ENCODE measurements around the gene DNAJB7. TPM values are rescaled to one million over a fixed set of nuclear protein-coding genes. Genes with fewer than 3 reads are reported as not detected.

Gene DNAJB7
- total and polyA plus RNA-seq, 10 of the 15 experiments (the other 5 are each of a cell fraction or from before 2014, with no cell fraction given) = 0.03 to 0.70 (median 0.29) TPM; not detected in 6

DNA sequence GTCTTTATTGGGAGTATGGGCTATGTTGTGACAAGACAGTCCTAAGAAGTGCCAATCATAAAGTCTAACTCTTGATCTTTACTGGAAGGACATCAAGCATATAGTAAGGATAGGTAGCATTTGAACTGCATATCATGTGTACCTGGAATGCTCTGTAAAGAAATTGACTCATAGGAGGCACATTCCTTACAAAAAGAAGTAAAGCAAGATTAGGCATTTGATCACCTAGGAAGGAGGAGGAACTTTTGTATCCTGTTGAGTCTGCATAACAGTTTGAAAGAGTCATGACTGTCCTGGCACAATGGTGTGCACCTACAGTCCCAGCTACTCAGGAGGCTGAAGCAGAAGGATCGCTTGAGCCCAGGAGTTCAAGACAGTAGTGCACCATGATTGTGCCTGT is 42.2 kb upstream of the DNAJB7 start:
- SMC1A ChIA-PET (ENCODE audit: uncharacterized antibody, unreplicated experiment) = no interaction called here
- Histone ChIP-seq H3K4me1 (ENCODE audit: control insufficient read depth, insufficient read depth, low read length) (no peaks in the 10 kb centered on the region), H3K9ac (ENCODE audit: control insufficient read depth, insufficient read depth, low read length) (no peak overlapping the region), H3K9me3 (replicated peaks; ENCODE audit: control insufficient read depth, insufficient read depth, low read length) (no peaks in the 10 kb centered on the region), H4K20me1 (ENCODE audit: control insufficient read depth, insufficient read depth) (no peaks in the 10 kb centered on the region), H3K36me3 (ENCODE audit: control insufficient read depth in 2 of 2, insufficient read depth in 2 of 2, low read length in 1 of 2) (peaks cover 0 to 4% of the 10 kb centered on the region in 2 experiments; a peak in 1 of 4 replicates), H3K4me2 (ENCODE audit: control insufficient read depth, insufficient read depth) (no peak overlapping the region), H3K27me3 (replicated peaks in 1 of 2; ENCODE audit: control insufficient read depth in 2 of 2, insufficient read depth in 2 of 2, low read length in 1 of 2) (no peaks in the 10 kb centered on the region), H2AFZ (ENCODE audit: control insufficient read depth, low read depth, low read length) (no peak overlapping the region), H3K27ac (ENCODE audit: control insufficient read depth, insufficient read depth) (no peak overlapping the region), H3K4me3 (no peak overlapping the region), H3K79me2 (ENCODE audit: control insufficient read depth, insufficient read depth, low read length) (no peaks in the 10 kb centered on the region)
- ATAC-seq = no peak
- in situ Hi-C loops (cut with MboI) = no loop called here
- BruUV-seq (replicated peaks) = TSS peak; percentile 50
- WGBS (ENCODE audit: insufficient coverage, insufficient replicate concordance, low lambda C conversion rate, missing lambda C conversion rate) = 100% methylated on average over 1 of the region's 1 CpG
- POLR2A ChIA-PET = interaction anchor here (1.2 kb wide), 1 partner anchor 10 kb away, joined by 3 read pairs; no protein-coding TSS in a partner anchor
- CTCF ChIA-PET = interaction anchor here (2.7 kb wide), 1 partner anchor 18 kb away, joined by 9 read pairs; no protein-coding TSS in a partner anchor
- FAIRE-seq = no peak
- RAD21 ChIA-PET (ENCODE audit: unreplicated experiment) = no interaction called here
- DNase-seq (ENCODE audit: low read depth, low spot score) = no peak
- intact Hi-C loops (cut with micrococcal nuclease; ENCODE audit: unreplicated experiment) = no loop called here
- no peak for TF ChIP-seq CREB1 (IDR thresholded peaks at IDR 0.05; ENCODE audit: low read depth)
- TF ChIP-seq, protein P1, sequence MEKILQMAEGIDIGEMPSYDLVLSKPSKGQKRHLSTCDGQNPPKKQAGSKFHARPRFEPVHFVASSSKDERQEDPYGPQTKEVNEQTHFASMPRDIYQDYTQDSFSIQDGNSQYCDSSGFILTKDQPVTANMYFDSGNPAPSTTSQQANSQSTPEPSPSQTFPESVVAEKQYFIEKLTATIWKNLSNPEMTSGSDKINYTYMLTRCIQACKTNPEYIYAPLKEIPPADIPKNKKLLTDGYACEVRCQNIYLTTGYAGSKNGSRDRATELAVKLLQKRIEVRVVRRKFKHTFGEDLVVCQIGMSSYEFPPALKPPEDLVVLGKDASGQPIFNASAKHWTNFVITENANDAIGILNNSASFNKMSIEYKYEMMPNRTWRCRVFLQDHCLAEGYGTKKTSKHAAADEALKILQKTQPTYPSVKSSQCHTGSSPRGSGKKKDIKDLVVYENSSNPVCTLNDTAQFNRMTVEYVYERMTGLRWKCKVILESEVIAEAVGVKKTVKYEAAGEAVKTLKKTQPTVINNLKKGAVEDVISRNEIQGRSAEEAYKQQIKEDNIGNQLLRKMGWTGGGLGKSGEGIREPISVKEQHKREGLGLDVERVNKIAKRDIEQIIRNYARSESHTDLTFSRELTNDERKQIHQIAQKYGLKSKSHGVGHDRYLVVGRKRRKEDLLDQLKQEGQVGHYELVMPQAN (conservative IDR thresholded peaks at IDR 0.05) = no peak
- no peak for TF ChIP-seq TARDBP (IDR thresholded peaks at IDR 0.05; ENCODE audit: borderline replicate concordance)
- no peak for TF ChIP-seq EGR1 (IDR thresholded peaks at IDR 0.05; ENCODE audit: borderline replicate concordance in 1 of 2, low read depth in 2 of 2, low read length in 2 of 2)
- TF ChIP-seq RB1 (IDR thresholded peaks at IDR 0.05; ENCODE audit: borderline replicate concordance) = no peak
- TF ChIP-seq, protein P2, sequence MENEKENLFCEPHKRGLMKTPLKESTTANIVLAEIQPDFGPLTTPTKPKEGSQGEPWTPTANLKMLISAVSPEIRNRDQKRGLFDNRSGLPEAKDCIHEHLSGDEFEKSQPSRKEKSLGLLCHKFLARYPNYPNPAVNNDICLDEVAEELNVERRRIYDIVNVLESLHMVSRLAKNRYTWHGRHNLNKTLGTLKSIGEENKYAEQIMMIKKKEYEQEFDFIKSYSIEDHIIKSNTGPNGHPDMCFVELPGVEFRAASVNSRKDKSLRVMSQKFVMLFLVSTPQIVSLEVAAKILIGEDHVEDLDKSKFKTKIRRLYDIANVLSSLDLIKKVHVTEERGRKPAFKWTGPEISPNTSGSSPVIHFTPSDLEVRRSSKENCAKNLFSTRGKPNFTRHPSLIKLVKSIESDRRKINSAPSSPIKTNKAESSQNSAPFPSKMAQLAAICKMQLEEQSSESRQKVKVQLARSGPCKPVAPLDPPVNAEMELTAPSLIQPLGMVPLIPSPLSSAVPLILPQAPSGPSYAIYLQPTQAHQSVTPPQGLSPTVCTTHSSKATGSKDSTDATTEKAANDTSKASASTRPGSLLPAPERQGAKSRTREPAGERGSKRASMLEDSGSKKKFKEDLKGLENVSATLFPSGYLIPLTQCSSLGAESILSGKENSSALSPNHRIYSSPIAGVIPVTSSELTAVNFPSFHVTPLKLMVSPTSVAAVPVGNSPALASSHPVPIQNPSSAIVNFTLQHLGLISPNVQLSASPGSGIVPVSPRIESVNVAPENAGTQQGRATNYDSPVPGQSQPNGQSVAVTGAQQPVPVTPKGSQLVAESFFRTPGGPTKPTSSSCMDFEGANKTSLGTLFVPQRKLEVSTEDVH (IDR thresholded peaks at IDR 0.05; ENCODE audit: low read depth, partially characterized antibody) = no peak
- TF ChIP-seq MEF2B (IDR thresholded peaks at IDR 0.05; ENCODE audit: partially characterized antibody, poor library complexity, severe bottlenecking) = no peak
- TF ChIP-seq FOS (IDR thresholded peaks at IDR 0.05; ENCODE audit: borderline replicate concordance, extremely low read depth, insufficient read length) = no peak
- no peak for TF ChIP-seq POLR2A (IDR thresholded peaks at IDR 0.05; ENCODE audit: low read depth, low read length)
- TF ChIP-seq IRF4 (IDR thresholded peaks at IDR 0.05; ENCODE audit: low read depth, low read length) = no peak
- TF ChIP-seq, protein P3, sequence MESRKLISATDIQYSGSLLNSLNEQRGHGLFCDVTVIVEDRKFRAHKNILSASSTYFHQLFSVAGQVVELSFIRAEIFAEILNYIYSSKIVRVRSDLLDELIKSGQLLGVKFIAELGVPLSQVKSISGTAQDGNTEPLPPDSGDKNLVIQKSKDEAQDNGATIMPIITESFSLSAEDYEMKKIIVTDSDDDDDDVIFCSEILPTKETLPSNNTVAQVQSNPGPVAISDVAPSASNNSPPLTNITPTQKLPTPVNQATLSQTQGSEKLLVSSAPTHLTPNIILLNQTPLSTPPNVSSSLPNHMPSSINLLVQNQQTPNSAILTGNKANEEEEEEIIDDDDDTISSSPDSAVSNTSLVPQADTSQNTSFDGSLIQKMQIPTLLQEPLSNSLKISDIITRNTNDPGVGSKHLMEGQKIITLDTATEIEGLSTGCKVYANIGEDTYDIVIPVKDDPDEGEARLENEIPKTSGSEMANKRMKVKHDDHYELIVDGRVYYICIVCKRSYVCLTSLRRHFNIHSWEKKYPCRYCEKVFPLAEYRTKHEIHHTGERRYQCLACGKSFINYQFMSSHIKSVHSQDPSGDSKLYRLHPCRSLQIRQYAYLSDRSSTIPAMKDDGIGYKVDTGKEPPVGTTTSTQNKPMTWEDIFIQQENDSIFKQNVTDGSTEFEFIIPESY (IDR thresholded peaks at IDR 0.05) = no peak
- TF ChIP-seq EED (IDR thresholded peaks at IDR 0.05; ENCODE audit: low read depth) = no peak
- TF ChIP-seq MYB (IDR thresholded peaks at IDR 0.05; ENCODE audit: borderline replicate concordance, low read depth, low read length) = no peak
- no peak for TF ChIP-seq SIN3A (IDR thresholded peaks at IDR 0.05; ENCODE audit: low read depth, low read length)
- TF ChIP-seq SMARCA5 (IDR thresholded peaks at IDR 0.05) = no peak
- TF ChIP-seq SIX5 (IDR thresholded peaks at IDR 0.05; ENCODE audit: low read depth, low read length, severe bottlenecking) = no peak
- TF ChIP-seq, protein P4, sequence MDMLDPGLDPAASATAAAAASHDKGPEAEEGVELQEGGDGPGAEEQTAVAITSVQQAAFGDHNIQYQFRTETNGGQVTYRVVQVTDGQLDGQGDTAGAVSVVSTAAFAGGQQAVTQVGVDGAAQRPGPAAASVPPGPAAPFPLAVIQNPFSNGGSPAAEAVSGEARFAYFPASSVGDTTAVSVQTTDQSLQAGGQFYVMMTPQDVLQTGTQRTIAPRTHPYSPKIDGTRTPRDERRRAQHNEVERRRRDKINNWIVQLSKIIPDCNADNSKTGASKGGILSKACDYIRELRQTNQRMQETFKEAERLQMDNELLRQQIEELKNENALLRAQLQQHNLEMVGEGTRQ (IDR thresholded peaks at IDR 0.05; ENCODE audit: borderline replicate concordance, low read depth, low read length) = no peak
- TF ChIP-seq RAD51 (IDR thresholded peaks at IDR 0.05) = no peak
- no peak for TF ChIP-seq MTA3 (IDR thresholded peaks at IDR 0.05; ENCODE audit: borderline replicate concordance, low read length)
